Heart left ventricle (tissue), 16 donors: ENCODE data around the gene ARHGEF17. TPM values are rescaled to one million over a fixed set of nuclear protein-coding genes. Genes with fewer than 3 reads are reported as not detected.

ENCODE experiments used
- ATAC-seq, 4 donors: fragments of 200-7000 bp; cut with Tn5 transposase; one replicate each; pipeline ENCODE4 v1.9.1; 2020 to 2022; ENCODE audit warnings: moderate library complexity in 4 of 4, mild to moderate bottlenecking in 3 of 4, moderate number of reproducible peaks in 1 of 4
- DNase-seq, 5 donors: peaks; one replicate each; pipeline ENCODE4 v3.0.0-alpha.2; 2020
- H3K27ac ChIP-seq, 12 donors: fragments of 200-600 bp; sonication (generic) in 4 of 12; one replicate each; pipeline versions ENCODE4 v1.5.0 to v1.8.0; 2016 to 2022; ENCODE audit warnings: mild to moderate bottlenecking in 2 of 12
- H3K27me3 ChIP-seq, 9 donors: fragments of 200-600 bp; sonication (generic) in 2 of 9; one replicate each; pipeline versions ENCODE4 v1.5.1 to v1.8.0; 2016 to 2022; ENCODE audit warnings: mild to moderate bottlenecking in 3 of 9
- H3K36me3 ChIP-seq, 9 donors: fragments of 200-600 bp; sonication (generic) in 2 of 9; one replicate each; pipeline versions ENCODE4 v1.5.0 to v1.8.0; 2018 to 2022; ENCODE audit warnings: mild to moderate bottlenecking in 2 of 9
- H3K4me1 ChIP-seq, 12 donors: fragments of 200-600 bp; sonication (generic) in 4 of 12; one replicate each; pipeline versions ENCODE4 v1.5.0 to v1.8.0; 2016 to 2022; ENCODE audit warnings: mild to moderate bottlenecking in 3 of 12
- H3K4me3 ChIP-seq, 12 donors: fragments of 200-600 bp; sonication (generic) in 4 of 12; one replicate each; pipeline versions ENCODE4 v1.5.0 to v1.8.0; 2017 to 2022; ENCODE audit warnings: mild to moderate bottlenecking in 9 of 12, moderate library complexity in 4 of 12
- H3K9me3 ChIP-seq, 12 donors: fragments of 200-600 bp; sonication (generic) in 4 of 12; one replicate each; pipeline versions ENCODE4 v1.5.0 to v1.8.0; 2016 to 2022; ENCODE audit warnings: mild to moderate bottlenecking in 1 of 12
- CTCF ChIP-seq, 12 donors: fragments of 200-600 bp; sonication (generic) in 4 of 12; IDR thresholded peaks; one replicate each; pipeline versions ENCODE4 v1.5.0 to v1.8.0; 2018 to 2022; ENCODE audit warnings: antibody characterized with exemption in 12 of 12, mild to moderate bottlenecking in 5 of 12
- POLR2A ChIP-seq, 2 donors: fragments of 450-650 bp; IDR thresholded peaks; one replicate each; pipeline ENCODE4 v1.6.1; 2017; ENCODE audit warnings: antibody characterized with exemption in 2 of 2, mild to moderate bottlenecking in 2 of 2, moderate library complexity in 2 of 2
- WGBS, 4 donors: extraction: QIAGEN DNeasy Blood & Tissue Kit in 2 of 4; methylation state at CpG; one replicate each; pipeline versions ENCODE4 v1.1.5 to v1.1.7; 2013 to 2018; 5-methylcytosine and 5-hydroxymethylcytosine counted together
- intact Hi-C, 10 donors: fragments of 100-400 bp; cut with DNase I; formaldehyde crosslinking; loops; one replicate each; pipeline versions ENCODE4 v1.11.1 to v1.14.2; 2022
- long read RNA-seq, 3 donors: library from polyadenylated mRNA; unstranded; transcript quantifications; one replicate each; pipeline ENCODE4 v2.0.0, GENCODE V29; 2020 to 2021
- polyA plus RNA-seq, 2 donors: library from polyadenylated mRNA; stranded (reverse); fragments of 200-250 nt; gene quantifications; one replicate each; pipeline ENCODE4 v1.2.3, GENCODE V29; 2013
- total RNA-seq, 9 donors: library from RNA; depleted of rRNA in 2 of 9; stranded (reverse); fragments of >200 nt in 2 of 9; fragmentation: NEBNext Ultra II Directional in 3 of 9; extraction: Animal tissue kit (Norgen Biotek cat#: 25700) in 3 of 9; gene quantifications; one replicate each; pipeline versions ENCODE4 v1.1.0 to v1.2.4, GENCODE V29; 2016 to 2023
- donor health status: ischemic (EF 13 %, LVEDD 7.1; RV severe dilation, severe dysfunction).
- donor health status: healthy with polysubstance abuse.
- donor health status: DM: no; HTN: yes; CAD: no.
- donor health status: DM: no; HTN: no; CAD: no.
- donor health status: ischemic (EF 25% LVEDD 6.9; RV normal size, moderate dysfunction).
- donor health status: ischemic (EF 25% LVEDD 5.7; RV mildly dilated, moderate dysfunction).
- donor health status: healthy.
- donor health status: DM: yes; HTN: yes; CAD: no.
- donor health status: ischemic (EF 35%, LVEDD 5.7; RV mildly dilated, moderate dysfunction).
- donor health status: nonischemic (EF 11% LVEDD 7.7; RV severe dilation, severe dysfunction).
- donor health status: DM: yes; HTN: yes; CAD: no.
- donor health status: PGD.
- donor health status: ischemic (EF 29% LVEDD 5.4; RV normal size, mild dysfunction).
- donor health status: nonischemic (EF 23%, LVEDD 6.1; RV moderate dilation, normal function).

Gene ARHGEF17
- total RNA-seq (10 to 100 TPM; 47.0 to 83.9 (median 56.5) TPM), polyA plus RNA-seq (10 to 100 TPM; 27.5 to 60.0 TPM)
- long read RNA-seq, donor 1, full-length matches to known transcripts = 2 of 33 reads
- long read RNA-seq, donor 1, partial matches to known transcripts = 28 of 33 reads
- long read RNA-seq, donor 1, other reads (novel, unspliced or antisense) = 3 of 33 reads
- long read RNA-seq, donor 2, full-length matches to known transcripts = 22 of 93 reads
- long read RNA-seq, donor 2, partial matches to known transcripts = 55 of 93 reads
- long read RNA-seq, donor 2, other reads (novel, unspliced or antisense) = 16 of 93 reads
- long read RNA-seq, donor 3, full-length matches to known transcripts = 4 of 43 reads
- long read RNA-seq, donor 3, partial matches to known transcripts = 35 of 43 reads
- long read RNA-seq, donor 3, other reads (novel, unspliced or antisense) = 4 of 43 reads

- Histone ChIP-seq H3K9me3 (no peaks in the 10 kb centered on the region), H3K36me3 (peaks cover 0 to 10% (median 0%) of the 10 kb centered on the region in 9 donors), H3K4me1 (peaks cover 0 to 67% (median 43%) of the 10 kb centered on the region in 12 donors), H3K27me3 (peaks cover 0 to 15% (median 0%) of the 10 kb centered on the region in 9 donors), H3K4me3 (peak within 1 kb of the TSS; percentile 56 to 90 (median 74)), H3K27ac (peak within 1 kb of the TSS; percentile 93 to 100 (median 98))
- WGBS, 4 donors = 0 to 1% (median 0%) methylated on average over 53 to 105 of the region's 105 CpGs
- no peak for TF ChIP-seq CTCF (IDR thresholded peaks at IDR 0.05)
- peak in 1 of 2 donors; percentile 50 for TF ChIP-seq POLR2A (IDR thresholded peaks at IDR 0.05)
- DNase-seq (peak; percentile 84 to 90 (median 87)), ATAC-seq (peak; percentile 7 to 55 (median 40))
- intact Hi-C loops = loop anchor here in 5 of 10 donors (2.0 to 5.0 kb wide), 5 partner anchors 15 to 354 kb away; partner anchors contain the start of gene FAM168A (in 1 of the 5)
Observed at GRCh38 chr11:73308003-73308960, at the start of gene ARHGEF17. TSS of gene ARHGEF17 (plus strand) at chr11:73308276. CDS start at chr11:73308639, 363 bp downstream.

- intact Hi-C loops = no loop called here
- H3K9me3 ChIP-seq = no peaks in the 10 kb centered on the region
- H3K36me3 ChIP-seq = no peaks in the 10 kb centered on the region
- no peak overlapping the region for H3K4me3 ChIP-seq
- H3K4me1 ChIP-seq = peaks cover 0 to 24% (median 15%) of the 10 kb centered on the region in 12 donors
- peaks cover 0 to 15% (median 0%) of the 10 kb centered on the region in 9 donors for H3K27me3 ChIP-seq
- no peak overlapping the region for H3K27ac ChIP-seq
- WGBS, 4 donors = 79 to 98% (median 97%) methylated on average over 3 of the region's 3 CpGs
- DNase-seq = peak in 1 of 5 donors; percentile 7
- no peak for TF ChIP-seq CTCF (IDR thresholded peaks at IDR 0.05)
- no peak for TF ChIP-seq POLR2A (IDR thresholded peaks at IDR 0.05)
- no peak for ATAC-seq
Observed at GRCh38 chr11:73259406-73260126, 48.5 kb upstream of the ARHGEF17 start.

GRCh38 chr11:73260127-73260457, 48.0 kb upstream of the ARHGEF17 start:
- TF ChIP-seq CTCF (IDR thresholded peaks at IDR 0.05) (no peak), POLR2A (IDR thresholded peaks at IDR 0.05) (no peak)
- Histone ChIP-seq H3K27ac (no peak overlapping the region), H3K4me1 (peaks cover 0 to 28% (median 16%) of the 10 kb centered on the region in 12 donors), H3K9me3 (no peaks in the 10 kb centered on the region), H3K4me3 (no peak overlapping the region), H3K27me3 (peaks cover 0 to 20% (median 0%) of the 10 kb centered on the region in 9 donors), H3K36me3 (no peaks in the 10 kb centered on the region)
- intact Hi-C loops = no loop called here
- ATAC-seq (no peak), DNase-seq (peak in 1 of 5 donors; percentile 5)
